Endothelial cell of umbilical vein (primary cell): ENCODE results near the gene CA11. TPM values are rescaled to one million over a fixed set of nuclear protein-coding genes. Genes with fewer than 3 reads are reported as not detected.
A peak's percentile ranks its signal among the peaks of the same experiment; 100 is the strongest.
"Not testable (repeated sequence)": the region's sequence is repeated elsewhere in the genome, so short reads cannot be mapped to it uniquely, and the experiment has no call there.

Experiments used
- BruUV-seq: library from RNA; stranded (reverse); fragments of 400-500 nt; replicated peaks from 2 replicates; lab custom pipeline; 2021; lab: Mats Ljungman, UMichigan
- CTCF ChIA-PET: fragments of 300-600, 350-600 bp; sonication (Branson Sonifier 250); formaldehyde crosslinking; loops from one replicate; lab custom pipeline; 2021; ENCODE audit warnings: antibody characterized with exemption, inconsistent platforms; lab: Charles Lee
- POLR2A ChIA-PET: fragments of 300-600, 350-600 bp; sonication (Branson Sonifier 250); formaldehyde crosslinking; loops from one replicate; lab custom pipeline; 2021; ENCODE audit warnings: antibody characterized with exemption, inconsistent platforms; lab: Charles Lee
- DNase-seq: peaks from one replicate; pipeline ENCODE4 v3.0.0-alpha.2; 2011; ENCODE audit warnings: low read depth, low spot score
- FAIRE-seq: peaks from 2 replicates; lab custom pipeline; 2011; peaks lifted over from hg19 to GRCh38; lab: Jason Lieb, UNC
- H2AFZ ChIP-seq: 2 replicates; pipeline ENCODE4 v1.6.0; 2012; ENCODE audit warnings: low read depth, low read length, control low read depth, inconsistent platforms
- H3K27ac ChIP-seq: 2 replicates; pipeline ENCODE4 v1.5.1; 2011; ENCODE audit warnings: low read depth, mild to moderate bottlenecking, control low read depth, low read length, moderate library complexity; ENCODE audit not compliant: insufficient read depth
- H3K27me3 ChIP-seq, 2 experiments: 2 replicates each; pipeline versions ENCODE4 v1.6.0 to v1.6.1; 2011; ENCODE audit warnings: low read length in 2 of 2, mixed read lengths in 1 of 2; ENCODE audit not compliant: control insufficient read depth in 2 of 2, insufficient read depth in 2 of 2
- H3K36me3 ChIP-seq, 2 experiments: 2 replicates in 1 of 2; 3 replicates in 1 of 2; pipeline ENCODE4 v1.5.1; 2011; ENCODE audit warnings: low read length in 2 of 2, mild to moderate bottlenecking in 1 of 2, moderate library complexity in 1 of 2; ENCODE audit not compliant: control insufficient read depth in 2 of 2, insufficient read depth in 2 of 2; ENCODE audit errors: extremely low read depth in 1 of 2
- H3K4me1 ChIP-seq: 3 replicates; pipeline ENCODE4 v1.5.1; 2011; ENCODE audit warnings: mild to moderate bottlenecking, low read length; ENCODE audit not compliant: control insufficient read depth, insufficient read depth; ENCODE audit errors: extremely low read depth
- H3K4me2 ChIP-seq: 2 replicates; pipeline ENCODE4 v1.6.1; 2011; ENCODE audit warnings: low read length, control low read depth, mixed read lengths; ENCODE audit not compliant: insufficient read depth
- H3K4me3 ChIP-seq, 3 experiments: fragments of 200-600 bp in 1 of 3; sonication (generic), shearing (Covaris generic) in 1 of 3; replicated peaks in 1 of 3; 2 replicates each; pipeline ENCODE4 v1.5.1; 2011 to 2016; ENCODE audit warnings: control low read depth in 3 of 3, low read length in 3 of 3, mild to moderate bottlenecking in 2 of 3, inconsistent platforms in 1 of 3, low read depth in 1 of 3, moderate library complexity in 1 of 3; ENCODE audit not compliant: insufficient read depth in 1 of 3
- H3K79me2 ChIP-seq: 2 replicates; pipeline ENCODE4 v1.6.0; 2012; ENCODE audit warnings: low read length, inconsistent platforms; ENCODE audit not compliant: control insufficient read depth, insufficient read depth
- H3K9ac ChIP-seq: replicated peaks from 2 replicates; pipeline ENCODE3; 2011; ENCODE audit warnings: low read length, control low read depth; ENCODE audit not compliant: insufficient read depth; ENCODE audit errors: extremely low read depth
- H3K9me1 ChIP-seq: replicated peaks from 3 replicates; pipeline ENCODE4 v1.6.0; 2011; ENCODE audit warnings: mild to moderate bottlenecking, low read length; ENCODE audit not compliant: control insufficient read depth, insufficient read depth; ENCODE audit errors: extremely low read depth
- H3K9me3 ChIP-seq: replicated peaks from 2 replicates; pipeline ENCODE4 v1.5.1; 2012; ENCODE audit warnings: low read length, inconsistent platforms; ENCODE audit not compliant: control insufficient read depth, insufficient read depth
- H4K20me1 ChIP-seq: replicated peaks from 2 replicates; pipeline ENCODE3; 2011; ENCODE audit warnings: mild to moderate bottlenecking, low read length; ENCODE audit not compliant: control insufficient read depth, insufficient read depth; ENCODE audit errors: extremely low read depth
- EZH2 ChIP-seq: IDR thresholded peaks from 2 replicates; pipeline ENCODE4 v1.6.1; 2012; ENCODE audit warnings: borderline replicate concordance, low read depth, mild to moderate bottlenecking, moderate library complexity, low read length, inconsistent platforms; ENCODE audit not compliant: severe bottlenecking
- FOS ChIP-seq: IDR thresholded peaks from 2 replicates; pipeline ENCODE4 v1.6.1; 2011; ENCODE audit warnings: mild to moderate bottlenecking, low read length, moderate library complexity, borderline replicate concordance; ENCODE audit not compliant: insufficient read depth
- GATA2 ChIP-seq: IDR thresholded peaks from 2 replicates; pipeline ENCODE4 v1.7.0; 2011; ENCODE audit warnings: low read depth, mild to moderate bottlenecking, moderate library complexity, mixed read lengths, low read length; ENCODE audit not compliant: insufficient read length, insufficient read depth
- JUN ChIP-seq: IDR thresholded peaks from 2 replicates; pipeline ENCODE4 v1.6.1; 2011; ENCODE audit warnings: borderline replicate concordance, low read depth; ENCODE audit not compliant: insufficient read length, insufficient read depth
- MAX ChIP-seq: IDR thresholded peaks from 2 replicates; pipeline ENCODE4 v1.6.1; 2011; ENCODE audit not compliant: insufficient read depth, insufficient read length
- MYC ChIP-seq: IDR thresholded peaks from one replicate; pipeline ENCODE4 v1.6.1; 2011; ENCODE audit warnings: mild to moderate bottlenecking, low read depth, low read length
- POLR2A ChIP-seq: IDR thresholded peaks from 2 replicates; pipeline ENCODE4 v1.6.1; 2012; ENCODE audit warnings: low read depth, mild to moderate bottlenecking, control low read depth, low read length
- POLR2AphosphoS5 ChIP-seq: IDR thresholded peaks from 2 replicates; pipeline ENCODE4 v1.6.1; 2012; ENCODE audit warnings: low read depth, mild to moderate bottlenecking, control low read depth, low read length, moderate library complexity; ENCODE audit not compliant: insufficient read depth
- dilution Hi-C: fragments of 300-500 bp; cut with MboI; formaldehyde crosslinking; loops from one replicate; pipeline ENCODE4 v1.15.0; 2019; ENCODE audit warnings: low sequenced_read_pairs; ENCODE audit not compliant: extremely low pct_ligation_motif_present
- intact Hi-C: fragments of 100-400 bp; cut with micrococcal nuclease; formaldehyde crosslinking; loops from one replicate; pipeline ENCODE4 v1.10.0; 2022
- polyA plus RNA-seq, 4 experiments: library from polyadenylated mRNA; depleted of rRNA in 3 of 4; stranded (reverse) in 3 of 4; unstranded in 1 of 4; fragments of >200 nt; gene quantifications; 2 replicates each; pipeline versions ENCODE4 v1.2.1 to v1.2.3, GENCODE V29; 2011 to 2012; ENCODE audit warnings: missing spikeins in 1 of 4
- total RNA-seq: library from RNA; stranded (reverse); gene quantifications from 2 replicates; pipeline ENCODE4 v1.2.3, GENCODE V29; 2021
- TF ChIP-seq, protein P1 (sequence below), 2 donors: IDR thresholded peaks; 1 replicate in 1 of 2; 2 replicates in 1 of 2; pipeline ENCODE4 v1.5.1; 2011; ENCODE audit warnings: low read length in 2 of 2, mild to moderate bottlenecking in 2 of 2, moderate library complexity in 2 of 2, control low read depth in 1 of 2, inconsistent platforms in 1 of 2, low read depth in 1 of 2; ENCODE audit not compliant: insufficient read depth in 1 of 2; ENCODE audit errors: extremely low read depth in 1 of 2

The CA11 gene
- total and polyA plus RNA-seq, 2 donors (not counting 3 experiments of a cell fraction or from before 2014, with no cell fraction given) = 2.8 to 4.7 TPM

- CTCF ChIA-PET = interaction anchor here (1.1 kb wide), 1 partner anchor 9 kb away, joined by 4 read pairs; no protein-coding TSS in a partner anchor
- H3K4me2 ChIP-seq, dilution Hi-C loops: not testable (repeated sequence)
These were observed 13.7 kb downstream of the CA11 start for GRCh38 chr19:48632286-48632685.

GRCh38 chr19:48631225-48631624, 14.8 kb downstream of the CA11 start:
- H3K79me2 ChIP-seq = no peaks in the 10 kb centered on the region
- no peaks in the 10 kb centered on the region for H3K9me3 ChIP-seq
- no peak overlapping the region for H3K4me3 ChIP-seq
- TF ChIP-seq EZH2 (no peak), POLR2A (no peak), FOS (no peak), JUN (no peak), POLR2AphosphoS5 (no peak), GATA2 (no peak), MYC (no peak), MAX (no peak)
- TF ChIP-seq, protein P1, sequence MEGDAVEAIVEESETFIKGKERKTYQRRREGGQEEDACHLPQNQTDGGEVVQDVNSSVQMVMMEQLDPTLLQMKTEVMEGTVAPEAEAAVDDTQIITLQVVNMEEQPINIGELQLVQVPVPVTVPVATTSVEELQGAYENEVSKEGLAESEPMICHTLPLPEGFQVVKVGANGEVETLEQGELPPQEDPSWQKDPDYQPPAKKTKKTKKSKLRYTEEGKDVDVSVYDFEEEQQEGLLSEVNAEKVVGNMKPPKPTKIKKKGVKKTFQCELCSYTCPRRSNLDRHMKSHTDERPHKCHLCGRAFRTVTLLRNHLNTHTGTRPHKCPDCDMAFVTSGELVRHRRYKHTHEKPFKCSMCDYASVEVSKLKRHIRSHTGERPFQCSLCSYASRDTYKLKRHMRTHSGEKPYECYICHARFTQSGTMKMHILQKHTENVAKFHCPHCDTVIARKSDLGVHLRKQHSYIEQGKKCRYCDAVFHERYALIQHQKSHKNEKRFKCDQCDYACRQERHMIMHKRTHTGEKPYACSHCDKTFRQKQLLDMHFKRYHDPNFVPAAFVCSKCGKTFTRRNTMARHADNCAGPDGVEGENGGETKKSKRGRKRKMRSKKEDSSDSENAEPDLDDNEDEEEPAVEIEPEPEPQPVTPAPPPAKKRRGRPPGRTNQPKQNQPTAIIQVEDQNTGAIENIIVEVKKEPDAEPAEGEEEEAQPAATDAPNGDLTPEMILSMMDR (IDR thresholded peaks at IDR 0.05; ENCODE audit: extremely low read depth in 1 of 2, insufficient read depth in 1 of 2, low read depth in 1 of 2, low read length in 2 of 2) = no peak
- BruUV-seq = no TSS peak
- POLR2A ChIA-PET = interaction anchor here (0.6 to 0.7 kb wide), 3 partner anchors 12 to 322 kb away, joined by 3 to 5 read pairs (median 4); partner anchors contain the start of genes RPL18 and SPHK2
- no peak overlapping the region for H2AFZ ChIP-seq
- no peak overlapping the region for H3K9ac ChIP-seq
- no peaks in the 10 kb centered on the region for H3K9me1 ChIP-seq
- H3K27me3 ChIP-seq = peaks cover 3% of the 10 kb centered on the region in 2 experiments
- CTCF ChIA-PET = interaction anchor here (0.9 to 2.3 kb wide), 9 partner anchors 10 to 126 kb away, joined by 3 to 12 read pairs (median 8); partner anchors contain the start of genes CA11, RPL18 and SPHK2
- intact Hi-C loops = loop anchor here (10.0 kb wide), 1 partner anchor 364 kb away; the partner anchor contains the start of genes GYS1 and RUVBL2
- peaks cover 29% of the 10 kb centered on the region for H3K4me1 ChIP-seq
- peaks cover 0 to 2% of the 10 kb centered on the region in 2 experiments for H3K36me3 ChIP-seq
- peak overlapping the region; percentile 60 for H3K4me2 ChIP-seq
- FAIRE-seq (no peak), DNase-seq (no peak)
- no peak overlapping the region for H3K27ac ChIP-seq
- H4K20me1 ChIP-seq = no peaks in the 10 kb centered on the region
- dilution Hi-C loops = no loop called here

More at GRCh38 chr19:48632286-48632685, 13.7 kb downstream of the CA11 start:
- H3K27ac ChIP-seq, POLR2A ChIA-PET, H3K36me3 ChIP-seq, FAIRE-seq, H4K20me1 ChIP-seq, BruUV-seq, DNase-seq, H3K9me3 ChIP-seq, H3K9me1 ChIP-seq, H3K4me3 ChIP-seq, H2AFZ ChIP-seq, H3K9ac ChIP-seq, H3K79me2 ChIP-seq: not testable (repeated sequence)
- peaks cover 3 to 11% of the 10 kb centered on the region in 2 experiments for H3K27me3 ChIP-seq
- peaks cover 32% of the 10 kb centered on the region for H3K4me1 ChIP-seq
- intact Hi-C loops = loop anchor here (10.0 kb wide), 1 partner anchor 363 kb away; the partner anchor contains the start of genes GYS1 and RUVBL2
